Aorta (tissue), 5 donors: ENCODE results near the gene SLC25A20. TPM values are rescaled to one million over a fixed set of nuclear protein-coding genes. Genes with fewer than 3 reads are reported as not detected.
A peak's percentile ranks its signal among the peaks of the same experiment; 100 is the strongest.

Experiments
- ATAC-seq: fragments of 200-7000 bp; cut with Tn5 transposase; one replicate; pipeline ENCODE4 v1.9.1; 2022; ENCODE audit warnings: moderate library complexity; ENCODE audit not compliant: low FRiP score
- DNase-seq, 2 donors: peaks; one replicate each; pipeline ENCODE4 v3.0.0-alpha.2; 2020
- H3K27ac ChIP-seq, 2 donors: one replicate each; pipeline ENCODE4 v1.5.1; 2013; ENCODE audit warnings: low read length in 2 of 2, mild to moderate bottlenecking in 2 of 2, moderate library complexity in 2 of 2, control low read depth in 1 of 2, inconsistent platforms in 1 of 2, low read depth in 1 of 2
- H3K27me3 ChIP-seq, 2 donors: one replicate each; pipeline ENCODE4 v1.6.1; 2013; ENCODE audit warnings: control low read depth in 1 of 2, low read length in 1 of 2, mild to moderate bottlenecking in 1 of 2, moderate library complexity in 1 of 2; ENCODE audit not compliant: insufficient read depth in 2 of 2, control insufficient read depth in 1 of 2
- H3K36me3 ChIP-seq, 2 donors: one replicate each; pipeline ENCODE4 v1.6.1; 2013; ENCODE audit warnings: control low read depth in 1 of 2, low read length in 1 of 2, mild to moderate bottlenecking in 1 of 2; ENCODE audit not compliant: insufficient read depth in 2 of 2, control insufficient read depth in 1 of 2
- H3K4me1 ChIP-seq, 2 donors: one replicate each; pipeline ENCODE4 v1.6.1; 2013; ENCODE audit warnings: low read length in 2 of 2, control low read depth in 1 of 2, mild to moderate bottlenecking in 1 of 2, moderate library complexity in 1 of 2; ENCODE audit not compliant: insufficient read depth in 2 of 2, control insufficient read depth in 1 of 2
- H3K4me3 ChIP-seq, 2 donors: one replicate each; pipeline ENCODE4 v1.5.1; 2013; ENCODE audit warnings: low read length in 2 of 2, control low read depth in 1 of 2, mild to moderate bottlenecking in 1 of 2
- H3K9me3 ChIP-seq: one replicate; pipeline ENCODE4 v1.6.1; 2013; ENCODE audit warnings: mild to moderate bottlenecking, low read length; ENCODE audit not compliant: control insufficient read depth
- WGBS, 2 donors: extraction: QIAGEN DNeasy Blood & Tissue Kit; methylation state at CpG; one replicate each; pipeline ENCODE4 v1.1.7; 2013; 5-methylcytosine and 5-hydroxymethylcytosine counted together
- intact Hi-C, 2 donors: fragments of 100-400 bp; cut with DNase I; formaldehyde crosslinking; loops; one replicate each; pipeline versions ENCODE4 v1.14.2 to v1.15.0; 2022
- polyA plus RNA-seq, 2 donors: library from polyadenylated mRNA; stranded (reverse); fragments of 200-250 nt; gene quantifications; one replicate each; pipeline ENCODE4 v1.2.3, GENCODE V29; 2013
- total RNA-seq, 2 donors: library from RNA; stranded (reverse); fragmentation: NEBNext Ultra II Directional; extraction: Animal tissue kit (Norgen Biotek cat#: 25700); gene quantifications; one replicate each; pipeline ENCODE4 v1.2.1, GENCODE V29; 2021
- donor health status: healthy with polysubstance abuse.
- donor health status: Bipolar disorder and iron deficiency.
- donor health status: DM: no; HTN: no; CAD: no.
- donor health status: DM: no; HTN: no; CAD: no.
- donor health status: DM: yes; HTN: yes; CAD: no.

The SLC25A20 gene
- total and polyA plus RNA-seq, 4 donors, result 11.8 to 33.9 (median 14.7) TPM

DNA sequence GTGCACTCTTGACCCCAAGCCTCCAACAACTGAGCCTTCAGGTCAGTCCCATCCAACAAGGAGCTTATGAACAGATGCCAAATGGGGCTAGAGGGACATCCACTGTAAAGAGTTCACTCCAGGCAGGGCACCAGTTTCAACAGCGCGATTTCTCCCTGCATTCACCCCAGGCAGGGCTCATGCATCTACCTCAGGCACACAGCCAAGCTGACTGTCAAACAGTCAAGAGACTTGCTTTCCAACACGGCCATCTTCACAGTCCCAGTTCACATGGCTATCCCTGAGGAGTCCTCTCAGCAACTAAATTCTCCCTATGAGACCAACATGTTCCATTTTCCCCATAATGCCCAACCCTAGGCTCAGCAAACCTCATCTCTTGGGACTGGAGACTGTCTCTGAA, 17.7 kb downstream of the SLC25A20 start:
- Histone ChIP-seq H3K27me3 (no peaks in the 10 kb centered on the region), H3K4me1 (no peaks in the 10 kb centered on the region), H3K36me3 (peaks cover 0 to 2% of the 10 kb centered on the region in 2 donors), H3K9me3 (no peaks in the 10 kb centered on the region), H3K27ac (no peak overlapping the region), H3K4me3 (no peak overlapping the region)
- ATAC-seq (no peak), DNase-seq (no peak)
- 68 to 86% methylated on average over 3 of the region's 3 CpGs for WGBS, 2 donors
- intact Hi-C loops, result no loop called here

- no peak overlapping the region for H3K27ac ChIP-seq
- no peaks in the 10 kb centered on the region for H3K9me3 ChIP-seq
- intact Hi-C loops, result no loop called here
- H3K4me3 ChIP-seq, result no peak overlapping the region
- 83 to 86% methylated on average over 6 of the region's 6 CpGs for WGBS, 2 donors
- H3K36me3 ChIP-seq, result peaks cover 0 to 2% of the 10 kb centered on the region in 2 donors
- no peaks in the 10 kb centered on the region for H3K4me1 ChIP-seq
- ATAC-seq (no peak), DNase-seq (no peak)
- H3K27me3 ChIP-seq, result no peaks in the 10 kb centered on the region
Measured at GRCh38 chr3:48879994-48880377, 18.7 kb downstream of the SLC25A20 start.

- H3K4me1 ChIP-seq, result no peaks in the 10 kb centered on the region
- no peaks in the 10 kb centered on the region for H3K9me3 ChIP-seq
- DNase-seq (no peak), ATAC-seq (no peak)
- H3K27me3 ChIP-seq, result no peaks in the 10 kb centered on the region
- H3K4me3 ChIP-seq, result no peak overlapping the region
- 88 to 92% methylated on average over 6 of the region's 6 CpGs for WGBS, 2 donors
- intact Hi-C loops, result no loop called here
- peaks cover 0 to 2% of the 10 kb centered on the region in 2 donors for H3K36me3 ChIP-seq
- H3K27ac ChIP-seq, result no peak overlapping the region
Measured at GRCh38 chr3:48879307-48879993, 19.2 kb downstream of the SLC25A20 start.

DNA sequence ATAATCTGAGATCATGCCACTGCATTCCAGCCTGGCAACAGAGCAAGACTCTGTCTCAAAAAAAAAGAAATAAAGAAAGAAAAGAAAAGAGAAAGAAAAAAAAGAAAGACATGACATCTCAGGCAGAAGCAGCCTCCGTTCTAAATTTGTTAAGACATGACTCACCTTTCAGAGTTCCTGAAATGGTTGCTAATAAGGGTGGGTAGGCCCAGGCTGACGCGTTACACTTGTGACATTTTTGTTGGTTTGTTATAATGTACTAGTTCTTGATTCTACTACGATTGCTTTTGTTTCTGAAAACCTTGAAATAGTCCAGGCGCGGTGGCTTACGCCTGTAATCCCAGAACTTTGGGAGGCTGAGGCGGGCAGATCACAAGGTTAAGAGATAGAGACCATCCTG, 21.0 kb downstream of the SLC25A20 start:
- no peak for ATAC-seq
- Histone ChIP-seq H3K27me3 (no peaks in the 10 kb centered on the region), H3K4me3 (no peak overlapping the region), H3K27ac (no peak overlapping the region), H3K9me3 (no peaks in the 10 kb centered on the region), H3K4me1 (no peaks in the 10 kb centered on the region), H3K36me3 (peaks cover 0 to 2% of the 10 kb centered on the region in 2 donors)
- DNase-seq, result no peak
- intact Hi-C loops, result no loop called here
- 92 to 94% methylated on average over 8 of the region's 8 CpGs for WGBS, 2 donors

- intact Hi-C loops, result loop anchor here in 1 of 2 donors (2.0 kb wide), 1 partner anchor 60 kb away; no protein-coding TSS in a partner anchor
- peak in 1 of 2 donors; percentile 11 for DNase-seq
- no peaks in the 10 kb centered on the region for H3K9me3 ChIP-seq
- H3K36me3 ChIP-seq, result peaks cover 0 to 3% of the 10 kb centered on the region in 2 donors
- no peak overlapping the region for H3K4me3 ChIP-seq
- H3K27me3 ChIP-seq, result no peaks in the 10 kb centered on the region
- no peak for ATAC-seq
- WGBS, 2 donors, result 96% methylated on average over 3 of the region's 3 CpGs
- no peak overlapping the region for H3K27ac ChIP-seq
- no peaks in the 10 kb centered on the region for H3K4me1 ChIP-seq
Measured at GRCh38 chr3:48863122-48863521, 35.6 kb downstream of the SLC25A20 start.

DNA sequence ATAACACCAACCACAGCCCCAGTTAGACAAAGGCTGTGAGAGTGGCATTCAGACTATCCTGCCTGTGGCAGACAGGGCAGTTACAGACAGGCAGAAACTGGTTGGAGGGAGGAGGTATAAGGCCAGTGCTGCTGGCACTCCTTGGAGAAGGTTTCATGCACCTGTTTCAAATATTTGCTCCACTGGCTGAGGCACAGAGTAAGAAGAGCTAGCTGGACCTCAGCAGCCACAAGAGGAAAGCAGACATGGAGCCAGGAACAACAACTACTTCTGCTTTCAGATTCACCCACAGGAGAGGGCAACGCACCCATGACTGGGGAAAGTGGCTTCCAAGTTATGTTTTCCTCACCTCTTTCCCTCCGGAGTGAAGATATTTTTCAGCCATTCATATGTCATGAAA, 39.5 kb downstream of the SLC25A20 start:
- ATAC-seq, result no peak
- H3K36me3 ChIP-seq, result peaks cover 3 to 5% of the 10 kb centered on the region in 2 donors
- intact Hi-C loops, result no loop called here

GRCh38 chr3:48858709-48859108, 40.0 kb downstream of the SLC25A20 start:
- Histone ChIP-seq H3K27ac (no peak overlapping the region), H3K36me3 (peaks cover 3 to 5% of the 10 kb centered on the region in 2 donors), H3K4me3 (no peak overlapping the region), H3K27me3 (no peaks in the 10 kb centered on the region), H3K4me1 (no peaks in the 10 kb centered on the region), H3K9me3 (no peaks in the 10 kb centered on the region)
- no peak for DNase-seq
- intact Hi-C loops, result no loop called here
- no peak for ATAC-seq
- WGBS, 2 donors, result 78 to 81% methylated on average over 2 of the region's 2 CpGs

More for the DNA sequence above, 39.5 kb downstream of the SLC25A20 start:
- Histone ChIP-seq H3K27ac (no peak overlapping the region), H3K27me3 (no peaks in the 10 kb centered on the region), H3K4me1 (no peaks in the 10 kb centered on the region), H3K4me3 (no peak overlapping the region), H3K9me3 (no peaks in the 10 kb centered on the region)
- no peak for DNase-seq
- 76 to 78% methylated on average over 2 of the region's 2 CpGs for WGBS, 2 donors

- Histone ChIP-seq H3K27me3 (no peaks in the 10 kb centered on the region), H3K4me1 (no peaks in the 10 kb centered on the region), H3K9me3 (no peaks in the 10 kb centered on the region), H3K36me3 (peaks cover 3 to 5% of the 10 kb centered on the region in 2 donors), H3K4me3 (no peak overlapping the region), H3K27ac (no peak overlapping the region)
- ATAC-seq (no peak), DNase-seq (no peak)
- WGBS, 2 donors, result 75 to 76% methylated on average over 2 of the region's 2 CpGs
- intact Hi-C loops, result no loop called here
Measured at GRCh38 chr3:48857641-48858040, 41.0 kb downstream of the SLC25A20 start.

GRCh38 chr3:48856469-48856868, 42.2 kb downstream of the SLC25A20 start:
- H3K27ac ChIP-seq, result no peak overlapping the region
- peaks cover 0 to 5% of the 10 kb centered on the region in 2 donors for H3K36me3 ChIP-seq
- 50 to 54% methylated on average over 4 of the region's 4 CpGs for WGBS, 2 donors
- DNase-seq (no peak), ATAC-seq (no peak)
- no peaks in the 10 kb centered on the region for H3K9me3 ChIP-seq
- intact Hi-C loops, result no loop called here
- H3K27me3 ChIP-seq, result no peaks in the 10 kb centered on the region
- no peaks in the 10 kb centered on the region for H3K4me1 ChIP-seq
- H3K4me3 ChIP-seq, result no peak overlapping the region
